ENCODE measurements around the gene IGFL3.
"Not testable (repeated sequence)": the region's sequence is repeated elsewhere in the genome, so short reads cannot be mapped to it uniquely, and the experiment has no call there.

IGFL3 gene

DNA sequence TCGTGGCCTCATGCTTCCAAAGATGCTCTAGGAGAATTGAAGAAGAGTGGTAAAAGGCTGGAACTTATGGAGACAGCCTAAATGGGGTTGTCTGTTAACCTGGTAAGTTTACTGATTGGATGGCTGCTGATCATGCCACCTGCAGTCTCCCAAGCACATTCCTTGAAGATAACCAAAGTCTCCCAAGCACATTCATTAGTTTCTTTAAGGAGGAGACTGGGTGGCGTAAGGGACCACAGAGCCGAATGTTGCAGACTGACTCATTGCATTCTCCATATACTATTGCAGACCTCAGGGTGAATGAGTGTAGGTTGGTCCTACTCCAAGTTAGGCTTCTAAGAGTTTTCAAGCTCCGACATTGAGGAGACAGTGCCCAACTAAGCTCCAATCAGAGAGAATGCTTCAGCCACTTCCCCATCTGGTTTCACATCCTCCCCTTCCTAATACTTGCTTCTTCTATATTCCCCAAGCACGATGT, at the start of gene IGFL3:
TSS of gene IGFL3 (minus strand) at position 51 of the 478 bp plus-strand sequence. CDS start at position 12, 39 bp downstream.
- DNase-seq (ENCODE audit: low read depth), result no peak

DNA sequence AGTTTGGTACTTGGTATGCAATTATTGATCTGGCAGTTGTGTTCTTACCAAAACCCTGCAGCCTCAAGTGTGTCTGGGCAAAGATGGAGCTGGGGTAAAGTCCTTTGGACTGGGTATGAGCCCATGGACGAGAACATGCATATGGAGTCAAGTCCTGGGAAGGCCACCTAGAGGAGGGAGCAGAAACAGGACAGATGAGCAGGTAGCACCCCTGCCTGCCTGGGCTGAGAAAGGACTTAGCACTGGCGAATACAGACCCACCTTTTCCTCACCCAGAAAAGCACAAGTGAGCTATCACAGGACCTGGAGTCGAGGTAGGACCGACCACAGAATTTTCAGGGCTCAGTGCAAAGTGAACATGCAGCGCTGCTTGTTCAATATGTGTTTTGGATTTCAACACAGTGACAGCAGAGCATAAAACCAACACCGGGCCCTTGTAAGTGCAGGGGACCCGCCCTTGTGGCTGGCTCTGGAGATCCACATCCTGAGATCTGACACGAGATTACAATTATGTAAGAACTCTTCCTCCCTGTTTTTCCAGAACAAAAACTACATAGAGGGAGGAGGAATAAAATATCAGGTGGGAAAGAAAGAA, 49.5 kb upstream of the IGFL3 start:
- no peak for DNase-seq (ENCODE audit: low read depth)

DNA sequence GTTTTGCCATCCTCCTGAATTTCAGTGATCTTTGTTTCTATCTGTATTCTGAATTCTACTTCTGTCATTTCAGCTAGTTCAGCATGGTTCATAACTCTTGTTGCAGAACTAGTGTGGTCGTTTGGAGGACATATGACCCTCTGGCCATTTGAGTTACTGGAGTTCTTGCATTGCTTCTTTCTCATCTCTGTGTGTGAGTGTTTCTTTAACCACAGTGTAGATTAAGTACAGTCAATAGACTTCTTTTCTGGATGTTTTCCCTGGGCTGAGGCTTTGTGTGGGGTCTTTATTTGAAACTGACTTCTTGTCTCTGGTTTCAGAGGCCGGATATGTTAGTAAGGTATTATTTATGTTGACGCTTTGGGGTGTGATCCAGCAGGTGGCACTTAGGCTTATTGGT, 38.2 kb upstream of the IGFL3 start:
- DNase-seq (ENCODE audit: low read depth), result no peak

DNA sequence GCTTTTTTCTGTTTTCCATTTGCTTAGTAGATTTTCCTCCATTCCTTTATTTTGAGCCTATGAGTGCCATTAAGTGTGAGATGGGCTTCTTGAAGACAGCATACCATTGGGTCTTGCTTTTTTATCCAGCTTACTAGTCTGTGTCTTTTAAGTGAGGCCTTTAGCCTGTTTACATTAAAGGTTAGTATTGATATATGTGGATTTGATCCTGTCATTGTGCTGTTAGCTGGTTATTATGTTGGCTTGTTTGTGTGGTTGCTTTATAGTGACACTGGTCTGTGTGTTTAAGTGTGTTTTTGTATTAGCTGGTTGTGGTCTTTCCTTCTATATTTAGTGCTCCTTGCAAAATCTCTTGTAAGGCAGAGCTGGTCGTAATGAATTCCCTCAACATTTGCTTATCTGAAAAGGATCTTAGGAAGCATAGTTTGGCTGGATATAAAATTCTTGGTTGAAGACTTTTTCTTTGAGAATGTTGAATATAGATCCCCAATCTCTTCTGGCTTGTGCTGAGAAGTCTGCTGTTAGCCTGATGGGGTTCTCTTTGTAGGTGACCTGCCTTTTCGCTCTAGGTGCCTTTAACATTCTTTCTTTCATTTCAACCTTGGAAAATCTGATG, 37.3 kb upstream of the IGFL3 start:
- DNase-seq (ENCODE audit: low read depth), result not testable (repeated sequence)

DNA sequence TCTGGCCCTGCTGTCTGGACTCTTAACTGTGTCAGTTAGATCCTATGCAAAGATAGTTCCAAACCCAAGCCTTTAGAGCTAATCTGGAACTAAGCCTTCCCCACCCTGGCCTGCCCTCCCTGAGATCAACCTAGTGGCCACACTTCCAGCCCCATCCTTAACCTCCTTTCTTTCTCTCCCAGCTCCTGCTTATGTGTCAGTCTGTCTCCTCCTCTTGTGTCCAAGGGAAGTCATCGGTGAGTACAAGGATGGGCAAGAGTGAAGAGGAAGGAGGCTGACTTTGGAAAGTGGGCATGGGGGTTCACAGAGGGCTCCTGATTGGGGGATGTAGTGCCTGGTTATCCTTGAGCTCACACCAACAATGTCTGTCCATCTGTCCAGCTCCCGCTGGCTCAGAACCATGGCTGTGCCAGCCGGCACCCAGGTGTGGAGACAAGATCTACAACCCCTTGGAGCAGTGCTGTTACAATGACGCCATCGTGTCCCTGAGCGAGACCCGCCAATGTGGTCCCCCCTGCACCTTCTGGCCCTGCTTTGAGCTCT, 35.8 kb upstream of the IGFL3 start:
- DNase-seq (ENCODE audit: low read depth), result no peak

DNA sequence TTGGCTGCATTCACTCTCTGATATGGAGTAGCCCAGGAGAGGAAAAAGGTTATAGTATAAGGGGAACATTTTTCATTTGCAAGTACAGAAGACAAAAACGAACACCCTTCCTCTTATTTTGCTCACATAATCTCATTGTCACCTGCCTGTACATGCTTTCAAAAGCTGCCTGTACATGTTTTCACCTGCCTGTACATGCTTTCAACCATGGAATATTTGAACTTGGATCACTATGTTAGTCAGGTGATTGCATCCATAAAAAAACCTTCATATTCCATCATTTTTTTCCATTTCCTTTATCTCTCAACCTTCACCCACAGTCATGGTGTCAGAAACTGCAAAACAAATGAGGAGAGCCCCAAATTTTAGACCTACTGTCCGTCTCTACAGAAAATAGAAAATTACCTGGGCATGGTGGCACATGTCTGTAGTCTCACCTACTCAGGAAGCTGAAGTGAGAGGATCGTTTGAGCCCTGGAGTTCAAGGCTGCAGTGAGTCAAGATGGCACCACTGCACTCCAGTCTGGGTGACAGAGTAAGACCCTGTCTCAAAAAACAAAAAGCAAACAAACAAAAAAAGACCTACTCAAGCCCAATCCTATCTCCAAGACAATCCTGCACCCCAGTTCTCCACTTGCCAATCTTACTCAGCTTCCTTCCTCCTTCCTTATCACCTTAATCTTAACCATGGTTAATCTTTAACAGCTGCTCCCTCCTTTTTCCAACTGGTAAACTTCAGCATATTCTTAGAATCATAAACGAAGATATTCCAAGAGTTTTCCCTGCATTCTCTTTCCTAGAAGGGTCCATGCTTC, 35.1 kb upstream of the IGFL3 start:
- DNase-seq (ENCODE audit: low read depth), result no peak

DNA sequence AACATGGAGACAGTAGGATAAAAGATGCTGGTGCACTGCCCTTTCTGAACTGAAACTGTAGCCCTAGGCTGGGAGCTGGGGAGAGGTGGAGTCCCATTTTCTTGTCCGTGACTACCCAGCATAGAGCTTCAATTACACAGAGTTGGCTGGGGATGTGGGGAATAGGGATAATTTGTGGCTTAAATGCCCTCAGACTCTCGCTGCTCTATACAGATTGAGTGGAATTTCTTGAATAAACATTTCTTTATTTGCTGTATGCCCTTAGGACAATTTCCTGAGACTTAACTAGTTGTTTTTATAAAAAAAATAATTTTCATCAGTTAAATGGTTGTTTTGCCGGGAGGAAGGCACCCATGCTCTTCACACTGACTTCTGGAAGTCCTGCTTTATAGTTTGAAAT, 30.7 kb upstream of the IGFL3 start:
- DNase-seq (ENCODE audit: low read depth), result no peak

DNA sequence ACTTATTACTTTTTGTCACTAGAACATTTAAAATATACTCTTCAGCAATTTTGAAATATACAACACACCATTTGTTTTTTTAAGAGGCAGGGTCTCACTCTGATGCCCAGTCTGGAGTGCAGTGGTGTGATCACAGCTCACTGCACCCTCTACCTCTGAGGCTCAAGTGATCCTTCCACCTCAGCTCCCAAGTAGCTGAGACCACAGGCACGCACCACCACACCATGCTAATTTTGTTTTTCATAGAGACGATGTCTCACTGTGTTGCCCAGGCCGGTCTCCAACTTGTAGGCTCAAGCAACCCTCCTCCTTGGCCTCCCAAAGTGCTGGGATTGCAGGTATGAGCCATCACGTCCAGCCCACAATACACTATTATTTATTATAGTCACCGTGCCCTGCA, 26.1 kb upstream of the IGFL3 start:
- no peak for DNase-seq (ENCODE audit: low read depth)

DNA sequence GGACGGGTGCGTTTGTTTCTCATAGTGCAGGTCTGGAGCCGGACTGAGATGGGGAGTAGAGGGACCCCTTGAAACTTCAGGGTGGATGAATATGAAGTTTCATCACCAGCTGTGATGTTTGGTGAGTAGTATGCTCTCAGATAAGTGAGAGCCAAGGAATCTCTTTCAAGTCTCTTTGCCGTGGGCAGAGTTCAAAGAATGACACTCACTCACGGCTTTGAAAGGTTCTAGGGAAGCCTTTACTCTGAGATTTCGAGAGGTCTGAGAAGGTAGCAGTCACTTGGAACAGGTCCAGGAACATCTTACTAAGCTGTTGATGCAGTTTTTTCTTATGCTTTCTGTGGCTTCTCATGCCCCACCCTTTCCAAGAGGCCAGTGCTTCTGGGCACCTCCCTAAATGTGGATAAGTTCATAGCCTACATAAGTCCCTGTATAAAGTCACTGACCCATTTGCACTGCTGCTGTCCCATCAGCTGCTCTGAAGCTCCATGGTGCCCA, 23.4 kb upstream of the IGFL3 start, which contains the start of gene IGFL2:
TSS of gene IGFL2 (plus strand) at position 448 of the 498 bp plus-strand sequence. CDS start at position 489, 41 bp downstream.
- no peak for DNase-seq (ENCODE audit: low read depth)

DNA sequence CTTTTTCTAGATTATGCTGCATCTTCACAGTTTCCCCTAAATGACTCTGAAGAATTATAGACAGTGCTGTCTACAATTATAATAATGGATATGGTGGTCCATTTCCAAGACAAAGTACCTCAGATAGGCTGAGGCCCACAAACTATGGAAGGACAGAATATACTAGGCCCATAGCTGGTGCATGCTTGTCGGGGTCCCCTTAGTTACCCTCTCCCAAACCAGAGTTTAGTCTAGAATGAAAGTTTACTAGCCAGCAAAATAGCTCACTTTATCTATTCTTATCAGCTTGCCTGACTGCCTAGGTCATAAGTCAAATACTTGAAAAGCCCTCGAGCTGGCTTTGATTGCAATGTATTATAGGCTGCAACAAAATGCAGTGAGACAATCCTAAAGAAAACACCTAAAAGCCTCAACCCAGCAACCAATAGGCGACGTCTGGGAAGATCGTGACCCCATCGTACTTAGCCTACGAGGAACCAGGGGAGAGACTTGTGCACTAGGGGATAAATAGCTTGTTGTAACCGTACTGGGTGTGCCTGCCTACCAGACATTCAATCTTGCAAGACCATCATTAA, 22.8 kb upstream of the IGFL3 start:
- DNase-seq (ENCODE audit: low read depth), result no peak

DNA sequence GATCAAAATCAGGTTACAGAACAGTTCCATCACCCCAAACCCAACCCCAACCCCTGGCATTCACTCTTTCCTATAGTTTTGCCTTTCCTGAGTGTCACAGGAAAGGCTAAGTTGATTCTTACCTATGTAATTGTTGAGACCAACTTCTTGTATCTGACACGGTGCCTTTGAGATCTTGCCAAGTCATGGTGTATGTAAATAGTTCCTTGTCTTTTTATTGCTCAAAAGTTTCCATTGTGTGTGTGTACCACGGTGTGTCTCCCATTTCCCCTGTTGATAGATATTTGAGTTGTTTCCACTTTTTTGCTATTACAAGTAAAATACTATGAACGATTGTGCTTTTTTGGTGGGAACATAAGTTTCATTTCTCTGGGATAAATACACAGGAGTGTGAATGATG, 20.3 kb upstream of the IGFL3 start:
- DNase-seq (ENCODE audit: low read depth), result no peak

DNA sequence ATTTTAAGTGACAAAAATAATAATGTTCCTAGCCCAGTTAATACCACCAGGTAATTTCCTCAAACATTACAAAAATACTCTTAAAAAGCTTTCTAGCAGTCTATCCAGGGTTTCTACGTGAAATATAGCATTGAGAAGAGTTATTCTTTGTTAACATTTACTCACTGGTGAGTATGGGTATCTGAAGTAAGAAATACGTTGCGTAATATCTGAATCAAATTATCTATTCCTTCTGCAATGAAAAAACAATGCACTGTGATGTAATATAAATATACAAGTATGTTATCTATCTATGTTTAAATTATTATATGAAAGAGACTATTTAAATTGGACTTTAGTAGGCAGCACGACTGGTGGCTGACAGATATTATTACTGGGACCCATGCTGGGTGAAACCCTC, 17.8 kb upstream of the IGFL3 start:
- DNase-seq (ENCODE audit: low read depth), result no peak

DNA sequence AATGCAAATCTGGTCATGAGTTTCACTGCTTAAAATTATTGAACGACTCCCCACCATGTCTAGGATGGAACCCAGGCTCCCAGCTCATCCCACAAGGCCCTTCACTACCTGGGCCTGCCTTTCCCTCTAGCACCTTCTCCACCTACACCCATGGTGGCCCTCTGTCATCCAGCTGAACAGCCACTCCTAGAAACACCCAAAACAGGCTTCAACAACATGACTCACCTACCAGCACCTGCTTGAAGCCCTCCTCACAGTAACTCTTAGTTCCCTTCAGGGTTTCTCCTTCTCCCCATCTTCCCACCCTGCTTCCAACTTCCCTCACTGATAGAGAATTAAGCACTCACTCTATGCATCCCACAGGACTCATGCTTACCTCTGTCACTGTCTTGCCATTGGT, 16.9 kb upstream of the IGFL3 start:
- no peak for DNase-seq (ENCODE audit: low read depth)

DNA sequence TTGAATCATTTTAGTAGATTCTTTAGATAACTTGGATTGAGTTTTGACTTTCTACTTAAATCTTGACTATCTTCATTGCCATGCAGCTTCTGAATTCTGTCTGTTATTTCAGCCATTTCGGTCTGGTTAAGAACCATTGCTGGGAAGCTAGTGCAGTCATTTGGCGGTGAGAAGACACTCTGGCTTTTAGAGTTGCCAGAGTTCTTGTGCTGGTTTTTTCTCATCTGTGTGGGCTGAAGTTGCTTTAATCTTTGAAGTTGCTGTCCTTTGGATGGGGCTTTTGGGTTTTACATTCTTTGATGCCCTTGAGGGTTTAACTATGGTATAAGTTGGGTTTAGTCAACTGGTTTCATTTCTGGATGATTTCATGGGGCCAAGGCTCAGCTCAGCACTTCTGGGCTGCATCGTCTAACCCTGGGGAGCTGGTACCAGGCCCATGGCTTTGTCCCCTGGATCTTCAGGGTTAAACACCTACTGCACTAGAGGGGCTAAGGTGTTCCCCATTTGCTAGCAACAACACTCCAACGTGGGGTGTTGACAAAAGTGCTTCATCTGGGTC, 13.5 kb upstream of the IGFL3 start:
- no peak for DNase-seq (ENCODE audit: low read depth)

DNA sequence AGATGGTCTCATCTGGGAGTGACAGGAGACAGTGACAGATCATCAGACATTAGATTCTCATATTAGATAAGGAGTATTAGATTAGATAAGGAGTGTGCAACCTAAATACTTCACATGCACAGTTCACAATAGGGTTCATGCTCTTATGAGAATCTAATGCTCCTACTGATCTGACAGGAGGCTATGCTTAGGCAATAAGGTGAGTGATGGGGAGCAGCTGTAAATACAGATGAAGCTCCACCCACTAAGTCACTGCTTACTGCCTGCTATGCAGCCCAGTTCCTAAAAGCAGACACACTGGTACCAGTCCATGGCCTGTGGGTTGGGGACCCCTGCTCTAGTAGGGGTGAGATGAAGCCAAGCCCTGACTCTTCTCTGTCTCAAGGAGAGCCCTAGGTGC, 10.0 kb upstream of the IGFL3 start:
- DNase-seq (ENCODE audit: low read depth), result no peak

DNA sequence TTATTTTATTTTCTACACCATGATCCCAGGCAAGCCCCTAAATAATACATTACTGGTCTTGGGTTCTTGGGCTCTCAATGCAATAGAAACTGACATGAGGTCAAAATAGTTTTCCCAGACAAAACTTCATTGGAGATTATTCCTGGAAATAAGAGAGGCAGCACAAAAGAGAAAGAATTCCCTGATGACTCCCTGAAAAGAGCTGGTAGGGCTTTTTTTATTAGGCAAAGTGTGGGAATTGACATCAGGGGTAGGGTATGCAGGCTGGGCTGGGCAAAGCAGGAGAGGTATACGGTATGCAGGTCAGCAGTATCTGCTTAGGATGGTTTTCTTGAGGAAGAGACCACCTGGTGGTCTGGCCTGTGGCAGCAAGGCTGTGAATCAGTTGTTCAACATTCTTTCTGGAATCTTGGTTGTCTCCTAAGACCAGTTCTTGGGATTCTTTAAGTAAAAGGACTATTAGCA, 9.3 kb upstream of the IGFL3 start:
- DNase-seq (ENCODE audit: low read depth), result no peak

DNA sequence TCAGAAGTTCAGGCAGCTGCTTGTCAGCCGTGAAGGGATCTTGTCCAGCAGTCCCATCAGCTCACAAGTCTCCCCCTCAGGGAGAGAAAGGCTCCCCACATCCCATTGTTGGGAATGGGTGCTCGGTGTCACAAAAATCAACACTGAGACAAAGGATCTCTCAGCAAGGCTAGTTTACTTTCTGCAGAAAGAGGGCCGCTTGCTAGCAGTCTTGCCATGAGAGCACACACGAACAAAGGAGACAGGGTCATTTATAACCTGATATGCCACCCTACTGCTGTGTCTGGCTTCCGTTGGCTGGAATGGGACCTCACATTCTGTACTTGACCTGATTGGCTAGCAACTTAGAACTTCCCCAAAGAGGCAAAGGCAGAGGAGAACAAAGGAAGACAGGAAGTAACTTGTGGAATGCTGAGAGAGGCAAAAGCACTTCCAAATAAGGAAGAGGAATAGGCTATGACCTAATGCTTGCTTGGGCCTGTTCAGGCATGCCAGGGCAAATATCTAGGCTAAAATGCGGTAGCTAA, 8.7 kb upstream of the IGFL3 start:
- no peak for DNase-seq (ENCODE audit: low read depth)

DNA sequence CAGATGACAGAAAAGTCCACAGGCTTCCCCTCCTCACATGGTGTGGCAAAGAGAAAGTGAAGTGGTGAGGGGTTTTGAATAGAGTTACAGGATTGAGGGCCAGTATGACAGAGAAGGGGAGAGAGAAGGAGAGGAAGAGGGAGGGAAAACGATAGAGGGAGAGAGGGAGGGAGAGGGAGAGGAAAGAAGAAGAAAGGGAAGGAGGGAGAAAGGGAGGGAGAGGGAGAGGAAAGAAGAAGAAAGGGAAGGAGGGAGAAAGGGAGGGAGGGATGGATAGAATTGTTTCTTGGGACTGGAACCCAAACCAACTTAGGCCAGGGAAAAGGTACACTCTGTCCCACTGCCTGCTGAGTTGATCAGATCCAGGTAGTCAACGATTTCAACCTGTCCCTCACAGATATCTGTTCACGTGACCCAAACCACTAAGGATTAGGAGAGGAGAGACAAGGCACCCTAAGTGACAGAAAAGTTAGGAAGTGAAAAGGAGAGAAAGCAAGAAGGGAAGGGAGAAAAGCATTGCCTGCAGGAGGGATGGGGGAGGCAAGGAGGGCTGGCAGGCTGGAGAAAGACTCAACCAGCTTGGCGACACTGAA, 8.1 kb upstream of the IGFL3 start:
- no peak for DNase-seq (ENCODE audit: low read depth)

DNA sequence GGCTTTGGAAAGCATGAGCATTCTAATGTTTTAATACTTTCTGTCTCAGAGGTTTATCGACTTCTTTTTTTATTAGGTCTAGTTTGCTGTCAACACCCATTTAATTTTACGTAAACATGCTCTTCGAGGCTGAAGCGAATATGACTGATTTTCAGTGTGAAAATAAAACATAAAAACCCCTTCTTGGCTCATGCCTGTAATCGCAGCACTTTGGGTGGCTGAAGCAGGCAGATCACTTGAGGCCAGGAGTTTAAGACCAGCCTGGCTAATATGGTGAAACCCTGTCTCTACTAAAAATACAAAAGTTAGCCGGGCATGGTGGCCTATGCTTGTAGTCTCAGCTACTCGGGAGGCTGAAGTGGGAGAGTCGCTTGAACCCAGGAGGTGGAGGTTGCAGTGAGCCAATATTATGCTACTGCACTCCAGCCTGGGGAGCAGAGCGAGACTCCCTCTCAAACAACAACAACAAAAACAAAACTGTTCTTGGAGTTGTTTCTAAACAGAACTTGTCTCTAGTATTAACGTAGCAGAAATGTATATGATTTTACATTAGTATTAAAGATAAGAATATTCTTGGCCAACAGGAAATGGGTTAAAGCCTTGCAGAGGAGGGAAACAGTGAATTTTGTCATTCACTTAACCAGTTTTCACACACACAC, 7.1 kb upstream of the IGFL3 start:
- DNase-seq (ENCODE audit: low read depth), result no peak

DNA sequence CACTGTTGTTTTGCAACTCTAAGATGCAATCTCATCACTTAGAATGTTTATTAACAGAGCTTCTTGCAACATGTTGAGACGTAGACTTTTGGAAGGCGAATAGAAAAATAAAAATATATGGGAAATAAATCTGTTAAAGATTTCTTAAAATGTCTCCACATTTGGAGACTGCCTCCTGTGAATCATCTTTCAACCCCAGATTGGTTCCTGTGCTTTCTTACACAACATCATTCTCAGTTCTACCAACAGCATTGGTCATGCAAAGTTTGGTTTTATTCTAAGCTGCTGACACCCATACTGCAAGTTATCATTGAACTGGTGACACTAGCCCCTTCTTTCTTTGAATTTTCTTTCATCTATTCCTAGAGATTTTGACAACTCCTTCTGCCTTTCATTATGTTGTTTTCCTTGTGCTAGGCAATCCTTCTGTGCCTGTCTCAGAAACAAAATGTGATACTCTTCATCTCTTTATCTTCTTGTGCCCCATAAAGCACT, 1.6 kb upstream of the IGFL3 start:
- DNase-seq (ENCODE audit: low read depth), result no peak

Measured in stimulated activated CD8-positive, alpha-beta memory T cell treated with anti-CD3 and anti-CD28 coated beads, Interleukin-7, amount 100 ng/mL, for 24 hours (primary cell).